ENCODE measurements around the gene TAOK3. TPM values are rescaled to one million over a fixed set of nuclear protein-coding genes. Genes with fewer than 3 reads are reported as not detected.

TAOK3 gene
- total RNA-seq, 1 donor: 27.9 TPM

DNA sequence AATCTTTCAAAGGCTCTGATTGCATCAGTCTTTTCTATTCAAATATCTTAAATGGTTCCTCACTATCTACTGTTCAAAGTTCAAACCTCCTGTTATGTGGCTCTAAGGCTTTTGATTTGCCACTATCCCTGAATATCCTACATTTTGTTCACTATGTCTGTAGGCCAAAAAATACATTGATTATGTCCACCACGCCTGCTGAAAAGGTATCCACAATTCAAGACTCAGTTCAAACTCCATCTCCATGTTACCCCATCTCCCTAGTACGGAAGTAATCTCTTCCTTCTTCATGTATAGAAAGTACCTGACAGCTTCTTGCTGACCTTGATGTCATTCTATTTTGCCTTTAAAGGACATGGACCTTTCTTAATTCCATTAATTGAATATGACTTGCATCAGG lies 24.8 kb downstream of the TAOK3 start:
- no peak overlapping the region for H3K4me2 ChIP-seq (ENCODE audit: insufficient read depth, low read length)
- no peaks in the 10 kb centered on the region for H3K4me1 ChIP-seq (ENCODE audit: insufficient read depth, low read length)
- H2AFZ ChIP-seq (ENCODE audit: low read length): no peak overlapping the region
- H3K27ac ChIP-seq (ENCODE audit: low read depth, low read length): no peak overlapping the region
- H3K9me3 ChIP-seq (ENCODE audit: low read depth, low read length): no peaks in the 10 kb centered on the region
- TF ChIP-seq, protein P1, sequence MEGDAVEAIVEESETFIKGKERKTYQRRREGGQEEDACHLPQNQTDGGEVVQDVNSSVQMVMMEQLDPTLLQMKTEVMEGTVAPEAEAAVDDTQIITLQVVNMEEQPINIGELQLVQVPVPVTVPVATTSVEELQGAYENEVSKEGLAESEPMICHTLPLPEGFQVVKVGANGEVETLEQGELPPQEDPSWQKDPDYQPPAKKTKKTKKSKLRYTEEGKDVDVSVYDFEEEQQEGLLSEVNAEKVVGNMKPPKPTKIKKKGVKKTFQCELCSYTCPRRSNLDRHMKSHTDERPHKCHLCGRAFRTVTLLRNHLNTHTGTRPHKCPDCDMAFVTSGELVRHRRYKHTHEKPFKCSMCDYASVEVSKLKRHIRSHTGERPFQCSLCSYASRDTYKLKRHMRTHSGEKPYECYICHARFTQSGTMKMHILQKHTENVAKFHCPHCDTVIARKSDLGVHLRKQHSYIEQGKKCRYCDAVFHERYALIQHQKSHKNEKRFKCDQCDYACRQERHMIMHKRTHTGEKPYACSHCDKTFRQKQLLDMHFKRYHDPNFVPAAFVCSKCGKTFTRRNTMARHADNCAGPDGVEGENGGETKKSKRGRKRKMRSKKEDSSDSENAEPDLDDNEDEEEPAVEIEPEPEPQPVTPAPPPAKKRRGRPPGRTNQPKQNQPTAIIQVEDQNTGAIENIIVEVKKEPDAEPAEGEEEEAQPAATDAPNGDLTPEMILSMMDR (IDR thresholded peaks at IDR 0.05; ENCODE audit: extremely low read depth, low read depth, low read length): no peak
- no peaks in the 10 kb centered on the region for H3K36me3 ChIP-seq (ENCODE audit: insufficient read depth, low read length)
- DNase-seq (ENCODE audit: insufficient read length, low spot score, missing footprints): no peak
- no peaks in the 10 kb centered on the region for H3K27me3 ChIP-seq (ENCODE audit: insufficient read depth, low read length)
- H4K20me1 ChIP-seq (ENCODE audit: insufficient read depth, low read length): no peaks in the 10 kb centered on the region
- no peak overlapping the region for H3K4me3 ChIP-seq (ENCODE audit: insufficient read depth, low read length)
- peaks cover 55% of the 10 kb centered on the region for H3K79me2 ChIP-seq (ENCODE audit: insufficient read depth, low read length)

DNA sequence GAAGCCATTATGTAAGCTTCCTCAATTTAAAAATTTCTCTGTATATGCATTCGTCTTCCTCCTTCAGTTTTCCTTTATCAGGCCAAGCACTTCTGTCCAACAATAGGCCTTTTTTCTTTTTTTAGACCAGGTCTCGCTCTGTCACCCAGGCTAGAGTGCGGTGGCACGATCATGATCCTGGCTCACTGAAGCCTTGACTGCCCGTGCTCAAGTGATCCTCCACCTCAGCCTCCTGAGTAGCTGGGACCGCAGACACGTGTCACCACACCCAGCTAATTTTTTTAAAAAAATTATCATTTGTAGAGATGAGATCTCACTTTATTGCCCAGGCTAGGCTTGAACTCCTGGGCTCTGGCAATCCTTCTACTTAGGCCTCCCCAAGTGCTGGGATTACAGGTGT lies 25.8 kb downstream of the TAOK3 start:
- Histone ChIP-seq H3K9me3 (ENCODE audit: low read depth, low read length) (no peaks in the 10 kb centered on the region), H3K27me3 (ENCODE audit: insufficient read depth, low read length) (no peaks in the 10 kb centered on the region), H3K4me1 (ENCODE audit: insufficient read depth, low read length) (no peaks in the 10 kb centered on the region), H3K4me3 (ENCODE audit: insufficient read depth, low read length) (no peak overlapping the region), H4K20me1 (ENCODE audit: insufficient read depth, low read length) (no peaks in the 10 kb centered on the region), H3K36me3 (ENCODE audit: insufficient read depth, low read length) (no peaks in the 10 kb centered on the region), H3K27ac (ENCODE audit: low read depth, low read length) (no peak overlapping the region), H3K4me2 (ENCODE audit: insufficient read depth, low read length) (no peak overlapping the region), H3K79me2 (ENCODE audit: insufficient read depth, low read length) (peaks cover 57% of the 10 kb centered on the region), H2AFZ (ENCODE audit: low read length) (no peak overlapping the region)
- DNase-seq (ENCODE audit: insufficient read length, low spot score, missing footprints): no peak
- TF ChIP-seq, protein P1 (IDR thresholded peaks at IDR 0.05; ENCODE audit: extremely low read depth, low read depth, low read length): no peak

DNA sequence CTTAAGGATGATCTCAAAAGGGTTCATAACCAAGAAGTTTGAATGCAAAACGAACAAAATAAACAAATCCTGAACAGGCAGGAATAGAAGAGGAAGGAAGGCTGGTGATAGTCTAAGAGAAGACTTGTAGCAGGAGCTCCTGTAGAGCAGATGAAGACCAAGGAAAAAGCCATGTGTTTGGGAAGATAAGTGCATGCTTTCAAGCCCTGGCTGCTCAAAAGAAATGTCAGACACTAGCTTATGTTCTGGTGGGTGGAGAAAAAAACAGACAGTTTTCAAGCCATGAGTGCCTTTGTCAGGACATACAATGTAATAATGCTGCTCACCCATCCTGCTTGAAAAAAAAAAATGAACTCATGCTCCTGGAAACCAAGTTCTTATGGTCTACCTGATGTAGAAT lies 27.4 kb downstream of the TAOK3 start:
- Histone ChIP-seq H3K27ac (ENCODE audit: low read depth, low read length) (no peak overlapping the region), H3K36me3 (ENCODE audit: insufficient read depth, low read length) (no peaks in the 10 kb centered on the region), H2AFZ (ENCODE audit: low read length) (no peak overlapping the region), H3K9me3 (ENCODE audit: low read depth, low read length) (no peaks in the 10 kb centered on the region), H3K27me3 (ENCODE audit: insufficient read depth, low read length) (no peaks in the 10 kb centered on the region), H3K4me2 (ENCODE audit: insufficient read depth, low read length) (no peak overlapping the region), H3K4me3 (ENCODE audit: insufficient read depth, low read length) (no peak overlapping the region), H3K79me2 (ENCODE audit: insufficient read depth, low read length) (peaks cover 58% of the 10 kb centered on the region), H3K4me1 (ENCODE audit: insufficient read depth, low read length) (no peaks in the 10 kb centered on the region), H4K20me1 (ENCODE audit: insufficient read depth, low read length) (no peaks in the 10 kb centered on the region)
- TF ChIP-seq, protein P1 (IDR thresholded peaks at IDR 0.05; ENCODE audit: extremely low read depth, low read depth, low read length): no peak
- DNase-seq (ENCODE audit: insufficient read length, low spot score, missing footprints): no peak

DNA sequence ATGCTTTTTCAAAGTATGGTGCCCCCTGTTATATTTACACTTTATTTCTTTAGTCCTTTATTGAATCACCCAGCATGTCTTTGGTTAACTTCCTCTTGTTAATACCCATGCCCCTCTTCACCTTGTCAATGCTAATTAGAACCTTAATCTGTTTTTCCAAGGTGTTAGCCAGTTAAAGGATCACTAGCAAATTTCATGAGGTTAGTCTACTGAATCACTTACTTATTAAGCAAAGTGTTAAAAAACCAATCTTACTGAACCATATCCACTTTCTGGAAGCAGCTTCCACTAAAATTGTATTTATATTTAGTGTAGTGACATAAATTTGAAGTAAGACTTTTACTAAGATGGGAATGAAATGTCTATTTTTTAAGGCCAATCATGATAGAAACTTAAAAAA lies 27.9 kb downstream of the TAOK3 start:
- TF ChIP-seq, protein P1 (IDR thresholded peaks at IDR 0.05; ENCODE audit: extremely low read depth, low read depth, low read length): no peak
- no peaks in the 10 kb centered on the region for H3K9me3 ChIP-seq (ENCODE audit: low read depth, low read length)

More for the DNA sequence above, 27.9 kb downstream of the TAOK3 start:
- DNase-seq (ENCODE audit: insufficient read length, low spot score, missing footprints): no peak
- no peaks in the 10 kb centered on the region for H3K27me3 ChIP-seq (ENCODE audit: insufficient read depth, low read length)
- no peaks in the 10 kb centered on the region for H4K20me1 ChIP-seq (ENCODE audit: insufficient read depth, low read length)
- no peak overlapping the region for H3K4me3 ChIP-seq (ENCODE audit: insufficient read depth, low read length)
- peaks cover 58% of the 10 kb centered on the region for H3K79me2 ChIP-seq (ENCODE audit: insufficient read depth, low read length)
- H2AFZ ChIP-seq (ENCODE audit: low read length): no peak overlapping the region
- no peak overlapping the region for H3K4me2 ChIP-seq (ENCODE audit: insufficient read depth, low read length)
- no peaks in the 10 kb centered on the region for H3K4me1 ChIP-seq (ENCODE audit: insufficient read depth, low read length)
- no peaks in the 10 kb centered on the region for H3K36me3 ChIP-seq (ENCODE audit: insufficient read depth, low read length)
- H3K27ac ChIP-seq (ENCODE audit: low read depth, low read length): no peak overlapping the region

All from osteoblast (primary cell).